Neural cell (in vitro differentiated cells): Measurements from ENCODE around the gene STRBP. TPM values are rescaled to one million over a fixed set of nuclear protein-coding genes. Genes with fewer than 3 reads are reported as not detected.

Experiments used
- H2AFZ ChIP-seq: fragments of 200-600, 300-800 bp; sonication (generic), shearing (Covaris generic); 2 replicates; pipeline ENCODE4 v1.6.0; 2014; ENCODE audit warnings: low read depth, mild to moderate bottlenecking, antibody characterized with exemption, low read length, moderate library complexity
- H3F3A ChIP-seq: fragments of 200-600 bp; shearing (Covaris generic); 2 replicates; pipeline ENCODE4 v1.6.1; 2016; ENCODE audit warnings: mild to moderate bottlenecking, moderate library complexity, mixed read lengths, antibody characterized with exemption, low read length; ENCODE audit not compliant: insufficient read depth, poor library complexity, severe bottlenecking
- H3K27ac ChIP-seq: fragments of 200-600, 300-800 bp; sonication (generic), shearing (Covaris generic); 2 replicates; pipeline ENCODE4 v1.5.1; 2014; ENCODE audit warnings: mild to moderate bottlenecking, low read length, moderate library complexity
- H3K27me3 ChIP-seq: fragments of 300-800, 200-600 bp; sonication (generic), shearing (Covaris generic); 2 replicates; pipeline ENCODE4 v1.6.0; 2014; ENCODE audit warnings: mild to moderate bottlenecking, low read depth, low read length, moderate library complexity; ENCODE audit not compliant: insufficient read depth
- H3K36me3 ChIP-seq: fragments of 300-800, 200-600 bp; sonication (generic), shearing (Covaris generic); 2 replicates; pipeline ENCODE4 v1.5.1; 2014; ENCODE audit warnings: mild to moderate bottlenecking, antibody characterized with exemption, low read length, moderate library complexity; ENCODE audit not compliant: insufficient read depth
- H3K4me2 ChIP-seq: fragments of 300-800, 200-600 bp; sonication (generic), shearing (Covaris generic); 2 replicates; pipeline ENCODE4 v1.6.0; 2014; ENCODE audit warnings: mild to moderate bottlenecking, low read length
- H3K4me3 ChIP-seq: fragments of 300-800, 200-600 bp; sonication (generic), shearing (Covaris generic); 2 replicates; pipeline ENCODE4 v1.5.1; 2014; ENCODE audit warnings: mild to moderate bottlenecking, low read length, moderate library complexity
- H3K79me2 ChIP-seq: fragments of 200-600 bp; shearing (Covaris generic); replicated peaks from 2 replicates; pipeline ENCODE4 v1.6.0; 2014; ENCODE audit warnings: mild to moderate bottlenecking, low read length, moderate library complexity; ENCODE audit not compliant: insufficient read depth
- H3K9ac ChIP-seq: fragments of 300-800, 200-600 bp; sonication (generic), shearing (Covaris generic); 2 replicates; pipeline ENCODE4 v1.6.1; 2016; ENCODE audit warnings: mild to moderate bottlenecking, low read length, mixed read lengths
- H3K9me2 ChIP-seq: fragments of 200-600 bp; shearing (Covaris generic); 2 replicates; pipeline ENCODE4 v1.6.1; 2016; ENCODE audit warnings: mild to moderate bottlenecking, low read length, mixed read lengths; ENCODE audit not compliant: insufficient read depth
- H3K9me3 ChIP-seq: fragments of 200-600, 300-800 bp; sonication (generic), shearing (Covaris generic); 2 replicates; pipeline ENCODE4 v1.6.1; 2016; ENCODE audit warnings: mild to moderate bottlenecking, mixed run types, low read length, moderate library complexity, mixed read lengths
- H4K20me1 ChIP-seq: fragments of 200-600 bp; shearing (Covaris generic); 2 replicates; pipeline ENCODE4 v1.6.1; 2016; ENCODE audit warnings: mild to moderate bottlenecking, mixed run types; ENCODE audit not compliant: insufficient read depth
- CTCF ChIP-seq: fragments of 450-650 bp; IDR thresholded peaks from 2 replicates; pipeline ENCODE4 v1.5.1; 2014; ENCODE audit warnings: antibody characterized with exemption, mild to moderate bottlenecking, moderate library complexity; ENCODE audit not compliant: poor library complexity, severe bottlenecking
- EP300 ChIP-seq: fragments of 450-650 bp; conservative IDR thresholded peaks from 2 replicates; pipeline ENCODE4 v1.6.1; 2014; ENCODE audit warnings: antibody characterized with exemption, mild to moderate bottlenecking, moderate library complexity; ENCODE audit not compliant: poor library complexity, severe bottlenecking
- EZH2 ChIP-seq: fragments of 200-600, 300-800 bp; shearing (Covaris generic), sonication (generic); IDR thresholded peaks from 2 replicates; pipeline ENCODE4 v1.6.1; 2014; ENCODE audit warnings: antibody characterized with exemption, low read length, borderline replicate concordance, mild to moderate bottlenecking; ENCODE audit not compliant: insufficient read depth, poor library complexity, severe bottlenecking
- MXI1 ChIP-seq: fragments of 450-650 bp; conservative IDR thresholded peaks from 2 replicates; pipeline ENCODE4 v1.6.1; 2014; ENCODE audit warnings: antibody characterized with exemption, mild to moderate bottlenecking; ENCODE audit not compliant: poor library complexity, severe bottlenecking
- POLR2AphosphoS5 ChIP-seq: IDR thresholded peaks from 2 replicates; pipeline ENCODE4 v1.6.1; 2012
- RAD21 ChIP-seq: fragments of 450-650 bp; conservative IDR thresholded peaks from 2 replicates; pipeline ENCODE4 v1.6.1; 2014; ENCODE audit warnings: antibody characterized with exemption, mild to moderate bottlenecking, moderate library complexity
- REST ChIP-seq: IDR thresholded peaks from 2 replicates; pipeline ENCODE4 v1.6.1; 2012; ENCODE audit warnings: borderline replicate concordance
- SMC3 ChIP-seq: fragments of 450-650 bp; conservative IDR thresholded peaks from 2 replicates; pipeline ENCODE4 v1.6.1; 2014; ENCODE audit warnings: antibody characterized with exemption, mild to moderate bottlenecking, moderate library complexity; ENCODE audit not compliant: poor library complexity
- TAF1 ChIP-seq: IDR thresholded peaks from 2 replicates; pipeline ENCODE4 v1.6.1; 2012; ENCODE audit warnings: low read depth
- polyA plus RNA-seq: library from polyadenylated mRNA; depleted of rRNA; stranded (reverse); fragments of >200 nt; gene quantifications from 2 replicates; pipeline ENCODE4 v1.2.3, GENCODE V29; 2014

STRBP gene
- polyA plus RNA-seq, 1 donor from 2014 or later = 64.6 TPM

GRCh38 chr9:123231421-123231820 is 37.0 kb downstream of the STRBP start (continued):
- TF ChIP-seq REST (no peak), TAF1 (no peak)

- no peak for TF ChIP-seq TAF1
- no peak for TF ChIP-seq EZH2
- TF ChIP-seq POLR2AphosphoS5 = no peak
- no peak for TF ChIP-seq RAD21
- no peak for TF ChIP-seq REST
- no peak for TF ChIP-seq MXI1
- TF ChIP-seq CTCF = no peak
- no peak for TF ChIP-seq EP300
- H3K4me2 ChIP-seq = no peak overlapping the region
- no peaks in the 10 kb centered on the region for H3K27me3 ChIP-seq
- H3K36me3 ChIP-seq = no peaks in the 10 kb centered on the region
- H3K27ac ChIP-seq = no peak overlapping the region
- no peaks in the 10 kb centered on the region for H3K9me2 ChIP-seq
- H3K79me2 ChIP-seq = peaks cover 6% of the 10 kb centered on the region
- no peaks in the 10 kb centered on the region for H4K20me1 ChIP-seq
- no peak overlapping the region for H2AFZ ChIP-seq
- H3K4me3 ChIP-seq = no peak overlapping the region
- H3K9me3 ChIP-seq = no peaks in the 10 kb centered on the region
- H3F3A ChIP-seq = no peaks in the 10 kb centered on the region
- H3K9ac ChIP-seq = no peak overlapping the region
Observed at GRCh38 chr9:123228967-123229366, 39.4 kb downstream of the STRBP start.

DNA sequence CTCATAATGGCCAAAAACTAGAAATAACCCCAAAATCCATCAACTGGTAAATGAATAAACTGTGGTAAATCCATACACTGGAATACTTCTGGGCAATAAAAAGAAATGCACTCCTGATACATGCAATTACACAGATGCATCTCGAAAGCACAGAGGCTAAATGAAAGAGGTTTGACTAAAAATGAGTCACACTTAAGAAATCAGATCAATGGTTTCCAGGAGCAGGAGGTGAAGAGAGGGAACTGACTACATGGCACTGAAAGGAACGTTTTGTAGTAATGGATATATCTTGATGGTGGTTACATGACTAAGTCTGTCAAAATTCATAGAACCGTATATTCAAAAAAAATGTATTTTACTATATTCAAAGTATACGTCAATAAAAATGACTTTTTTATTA is 42.4 kb downstream of the STRBP start:
- no peaks in the 10 kb centered on the region for H3K36me3 ChIP-seq
- H3K9me3 ChIP-seq = no peaks in the 10 kb centered on the region
- no peaks in the 10 kb centered on the region for H3K27me3 ChIP-seq
- no peaks in the 10 kb centered on the region for H4K20me1 ChIP-seq
- H3K9me2 ChIP-seq = no peaks in the 10 kb centered on the region
- peaks cover 6% of the 10 kb centered on the region for H3K79me2 ChIP-seq
- no peak overlapping the region for H3K9ac ChIP-seq
- H3F3A ChIP-seq = no peaks in the 10 kb centered on the region
- no peak overlapping the region for H3K4me3 ChIP-seq
- no peak overlapping the region for H2AFZ ChIP-seq
- H3K4me2 ChIP-seq = no peak overlapping the region
- TF ChIP-seq SMC3 (no peak), EP300 (no peak), REST (no peak), MXI1 (no peak), TAF1 (no peak), CTCF (no peak), EZH2 (no peak), RAD21 (no peak), POLR2AphosphoS5 (no peak)
- H3K27ac ChIP-seq = no peak overlapping the region
